ENCODE measurements around the gene PC.

PC gene

GRCh38 chr11:66910016-66910415 is 48.2 kb downstream of the PC start:
- H3K4me3 ChIP-seq (ENCODE audit: low read depth, low read length): no peak overlapping the region
- in situ Hi-C loops (cut with HindIII; ENCODE audit: low sequenced_read_pairs): no loop called here
- no peak for DNase-seq (ENCODE audit: low read depth, low spot score)
- no peak for TF ChIP-seq CTCF (IDR thresholded peaks at IDR 0.05; ENCODE audit: low read depth, low read length)

GRCh38 chr11:66909181-66909580 is 49.0 kb downstream of the PC start:
- TF ChIP-seq CTCF (IDR thresholded peaks at IDR 0.05; ENCODE audit: low read depth, low read length): no peak
- in situ Hi-C loops (cut with HindIII; ENCODE audit: low sequenced_read_pairs): no loop called here
- no peak for DNase-seq (ENCODE audit: low read depth, low spot score)
- H3K4me3 ChIP-seq (ENCODE audit: low read depth, low read length): no peak overlapping the region

- H3K4me3 ChIP-seq (ENCODE audit: low read depth, low read length): no peak overlapping the region
- in situ Hi-C loops (cut with HindIII; ENCODE audit: low sequenced_read_pairs): no loop called here
- no peak for TF ChIP-seq CTCF (IDR thresholded peaks at IDR 0.05; ENCODE audit: low read depth, low read length)
- DNase-seq (ENCODE audit: low read depth, low spot score): no peak
These were observed 50.2 kb downstream of the PC start for GRCh38 chr11:66907751-66908630.

- DNase-seq (ENCODE audit: low read depth, low spot score): no peak
- no peak for TF ChIP-seq CTCF (IDR thresholded peaks at IDR 0.05; ENCODE audit: low read depth, low read length)
- H3K4me3 ChIP-seq (ENCODE audit: low read depth, low read length): no peak overlapping the region
- in situ Hi-C loops (cut with HindIII; ENCODE audit: low sequenced_read_pairs): no loop called here
These were observed 52.0 kb downstream of the PC start for GRCh38 chr11:66906061-66906733.

- H3K4me3 ChIP-seq (ENCODE audit: low read depth, low read length): no peak overlapping the region
- DNase-seq (ENCODE audit: low read depth, low spot score): no peak
- TF ChIP-seq CTCF (IDR thresholded peaks at IDR 0.05; ENCODE audit: low read depth, low read length): no peak
- in situ Hi-C loops (cut with HindIII; ENCODE audit: low sequenced_read_pairs): no loop called here
These were observed 52.6 kb downstream of the PC start for GRCh38 chr11:66905631-66906030.

- DNase-seq (ENCODE audit: low read depth, low spot score): no peak
- in situ Hi-C loops (cut with HindIII; ENCODE audit: low sequenced_read_pairs): no loop called here
- TF ChIP-seq CTCF (IDR thresholded peaks at IDR 0.05; ENCODE audit: low read depth, low read length): no peak
- H3K4me3 ChIP-seq (ENCODE audit: low read depth, low read length): no peak overlapping the region
These were observed 53.1 kb downstream of the PC start for GRCh38 chr11:66904981-66905521.
